ENCODE results near the gene SMPD4. TPM values are rescaled to one million over a fixed set of nuclear protein-coding genes. Genes with fewer than 3 reads are reported as not detected.
"Not testable (repeated sequence)": the region's sequence is repeated elsewhere in the genome, so short reads cannot be mapped to it uniquely, and the experiment has no call there.

The SMPD4 gene
- total RNA-seq, 2 experiments from 2014 or later, result 81.2 to 89.9 TPM

DNA sequence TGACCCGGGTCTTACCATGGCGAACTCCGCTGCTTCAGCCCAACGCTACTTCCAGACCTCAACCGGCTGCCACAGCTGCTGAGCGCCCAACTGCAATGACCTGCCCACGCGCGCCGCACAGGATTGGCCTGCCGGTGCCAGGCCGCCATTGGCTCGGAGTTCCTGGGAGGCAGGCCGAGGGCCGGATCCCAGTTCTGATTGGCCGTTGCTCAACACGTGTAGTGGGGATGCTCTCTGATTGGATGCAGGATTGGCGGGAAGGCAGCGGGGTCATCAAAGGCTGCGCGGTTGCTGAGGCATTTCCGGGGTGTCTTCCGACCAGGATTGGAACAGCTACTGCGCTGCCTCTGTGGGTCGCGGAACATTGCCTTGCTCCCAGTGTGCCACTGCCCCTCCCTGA is 16.9 kb upstream of the SMPD4 start, which contains the start of gene TUBA3E:
TUBA3E (minus strand) TSS at position 97 of the 400 bp plus-strand sequence; CDS start at position 18, 79 bp downstream.
- H3K4me1 ChIP-seq (ENCODE audit: insufficient read depth, low read length), result no peaks in the 10 kb centered on the region
- H3K27me3 ChIP-seq (ENCODE audit: control insufficient read depth in 1 of 2, insufficient read depth in 2 of 2, low read length in 2 of 2), result no peaks in the 10 kb centered on the region
- H3K4me3 ChIP-seq (ENCODE audit: low read length), result no peak within 1 kb of the TSS
- H3K27ac Mint-ChIP-seq, result no peak within 1 kb of the TSS
- H3K27me3 Mint-ChIP-seq, result no peaks in the 10 kb centered on the region
- DNase-seq (no peak), ATAC-seq (ENCODE audit: poor library complexity) (no peak)
- H3K36me3 ChIP-seq (ENCODE audit: insufficient read depth, low read length), result no peaks in the 10 kb centered on the region
- CTCF ChIA-PET, result no interaction called here
- H3K9me3 Mint-ChIP-seq, result no peaks in the 10 kb centered on the region
- H3K4me1 Mint-ChIP-seq (ENCODE audit: low read depth), result no peaks in the 10 kb centered on the region
- TF ChIP-seq, protein P1, sequence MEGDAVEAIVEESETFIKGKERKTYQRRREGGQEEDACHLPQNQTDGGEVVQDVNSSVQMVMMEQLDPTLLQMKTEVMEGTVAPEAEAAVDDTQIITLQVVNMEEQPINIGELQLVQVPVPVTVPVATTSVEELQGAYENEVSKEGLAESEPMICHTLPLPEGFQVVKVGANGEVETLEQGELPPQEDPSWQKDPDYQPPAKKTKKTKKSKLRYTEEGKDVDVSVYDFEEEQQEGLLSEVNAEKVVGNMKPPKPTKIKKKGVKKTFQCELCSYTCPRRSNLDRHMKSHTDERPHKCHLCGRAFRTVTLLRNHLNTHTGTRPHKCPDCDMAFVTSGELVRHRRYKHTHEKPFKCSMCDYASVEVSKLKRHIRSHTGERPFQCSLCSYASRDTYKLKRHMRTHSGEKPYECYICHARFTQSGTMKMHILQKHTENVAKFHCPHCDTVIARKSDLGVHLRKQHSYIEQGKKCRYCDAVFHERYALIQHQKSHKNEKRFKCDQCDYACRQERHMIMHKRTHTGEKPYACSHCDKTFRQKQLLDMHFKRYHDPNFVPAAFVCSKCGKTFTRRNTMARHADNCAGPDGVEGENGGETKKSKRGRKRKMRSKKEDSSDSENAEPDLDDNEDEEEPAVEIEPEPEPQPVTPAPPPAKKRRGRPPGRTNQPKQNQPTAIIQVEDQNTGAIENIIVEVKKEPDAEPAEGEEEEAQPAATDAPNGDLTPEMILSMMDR (IDR thresholded peaks at IDR 0.05), result no peak
- POLR2A ChIA-PET, result no interaction called here
- no peaks in the 10 kb centered on the region for H3K36me3 Mint-ChIP-seq (ENCODE audit: low read depth)
- H3K4me3 Mint-ChIP-seq, result no peak within 1 kb of the TSS
- no peaks in the 10 kb centered on the region for H3K9me3 ChIP-seq (ENCODE audit: control insufficient read depth in 1 of 2, insufficient read depth in 1 of 2, low read length in 2 of 2)
- intact Hi-C loops (cut with DNase I, micrococcal nuclease), result no loop called here
- H3K27ac ChIP-seq (ENCODE audit: low read depth in 1 of 2, low read length in 2 of 2), result no peak within 1 kb of the TSS

- DNase-seq; H3K4me3 ChIP-seq (ENCODE audit: low read length); H3K36me3 ChIP-seq (ENCODE audit: insufficient read depth, low read length); H3K4me1 ChIP-seq (ENCODE audit: insufficient read depth, low read length); CTCF ChIA-PET; H3K9me3 ChIP-seq (ENCODE audit: control insufficient read depth in 1 of 2, insufficient read depth in 1 of 2, low read length in 2 of 2); H3K36me3 Mint-ChIP-seq (ENCODE audit: low read depth); H3K9me3 Mint-ChIP-seq; ATAC-seq (ENCODE audit: poor library complexity); POLR2A ChIA-PET; H3K4me1 Mint-ChIP-seq (ENCODE audit: low read depth); H3K27me3 ChIP-seq (ENCODE audit: control insufficient read depth in 1 of 2, insufficient read depth in 2 of 2, low read length in 2 of 2); intact Hi-C loops (cut with DNase I, micrococcal nuclease); H3K27ac Mint-ChIP-seq; H3K27me3 Mint-ChIP-seq; H3K4me3 Mint-ChIP-seq; H3K27ac ChIP-seq (ENCODE audit: low read depth in 1 of 2, low read length in 2 of 2): not testable (repeated sequence)
Observed at GRCh38 chr2:130196052-130196451, 14.7 kb upstream of the SMPD4 start.

GRCh38 chr2:130195089-130195635 is 13.8 kb upstream of the SMPD4 start:
- POLR2A ChIA-PET; H3K36me3 ChIP-seq (ENCODE audit: insufficient read depth, low read length); H3K27me3 Mint-ChIP-seq; H3K27ac ChIP-seq (ENCODE audit: low read depth in 1 of 2, low read length in 2 of 2); H3K27me3 ChIP-seq (ENCODE audit: control insufficient read depth in 1 of 2, insufficient read depth in 2 of 2, low read length in 2 of 2); H3K9me3 Mint-ChIP-seq; H3K27ac Mint-ChIP-seq; ATAC-seq (ENCODE audit: poor library complexity); H3K4me1 Mint-ChIP-seq (ENCODE audit: low read depth); H3K4me3 ChIP-seq (ENCODE audit: low read length); CTCF ChIA-PET; intact Hi-C loops (cut with DNase I, micrococcal nuclease); H3K36me3 Mint-ChIP-seq (ENCODE audit: low read depth); DNase-seq; H3K4me1 ChIP-seq (ENCODE audit: insufficient read depth, low read length); H3K9me3 ChIP-seq (ENCODE audit: control insufficient read depth in 1 of 2, insufficient read depth in 1 of 2, low read length in 2 of 2); H3K4me3 Mint-ChIP-seq: not testable (repeated sequence)

- H3K9me3 Mint-ChIP-seq; H3K4me3 ChIP-seq (ENCODE audit: low read length); POLR2A ChIA-PET; H3K27ac Mint-ChIP-seq; H3K4me1 ChIP-seq (ENCODE audit: insufficient read depth, low read length); H3K4me1 Mint-ChIP-seq (ENCODE audit: low read depth); intact Hi-C loops (cut with DNase I, micrococcal nuclease); H3K9me3 ChIP-seq (ENCODE audit: control insufficient read depth in 1 of 2, insufficient read depth in 1 of 2, low read length in 2 of 2); H3K27me3 Mint-ChIP-seq; H3K27me3 ChIP-seq (ENCODE audit: control insufficient read depth in 1 of 2, insufficient read depth in 2 of 2, low read length in 2 of 2); H3K36me3 Mint-ChIP-seq (ENCODE audit: low read depth); H3K4me3 Mint-ChIP-seq; H3K36me3 ChIP-seq (ENCODE audit: insufficient read depth, low read length); DNase-seq; CTCF ChIA-PET; H3K27ac ChIP-seq (ENCODE audit: low read depth in 1 of 2, low read length in 2 of 2); ATAC-seq (ENCODE audit: poor library complexity): not testable (repeated sequence)
Observed at GRCh38 chr2:130193824-130194223, 12.4 kb upstream of the SMPD4 start.

GRCh38 chr2:130192451-130192850 is 11.0 kb upstream of the SMPD4 start:
- H3K27ac Mint-ChIP-seq; H3K4me3 Mint-ChIP-seq; H3K36me3 Mint-ChIP-seq (ENCODE audit: low read depth); H3K9me3 ChIP-seq (ENCODE audit: control insufficient read depth in 1 of 2, insufficient read depth in 1 of 2, low read length in 2 of 2); H3K27me3 ChIP-seq (ENCODE audit: control insufficient read depth in 1 of 2, insufficient read depth in 2 of 2, low read length in 2 of 2); H3K4me1 ChIP-seq (ENCODE audit: insufficient read depth, low read length); DNase-seq; H3K36me3 ChIP-seq (ENCODE audit: insufficient read depth, low read length); H3K9me3 Mint-ChIP-seq; H3K27me3 Mint-ChIP-seq; H3K27ac ChIP-seq (ENCODE audit: low read depth in 1 of 2, low read length in 2 of 2); ATAC-seq (ENCODE audit: poor library complexity); H3K4me1 Mint-ChIP-seq (ENCODE audit: low read depth); POLR2A ChIA-PET; intact Hi-C loops (cut with DNase I, micrococcal nuclease); H3K4me3 ChIP-seq (ENCODE audit: low read length): not testable (repeated sequence)
- CTCF ChIA-PET, result interaction anchor here (0.7 kb wide), 1 partner anchor 14 kb away, joined by 3 read pairs; no protein-coding TSS in a partner anchor

- H3K4me3 ChIP-seq (ENCODE audit: low read length); H3K36me3 ChIP-seq (ENCODE audit: insufficient read depth, low read length); H3K27me3 Mint-ChIP-seq; ATAC-seq (ENCODE audit: poor library complexity); DNase-seq; H3K9me3 Mint-ChIP-seq; H3K4me1 Mint-ChIP-seq (ENCODE audit: low read depth); H3K27me3 ChIP-seq (ENCODE audit: control insufficient read depth in 1 of 2, insufficient read depth in 2 of 2, low read length in 2 of 2); H3K4me1 ChIP-seq (ENCODE audit: insufficient read depth, low read length); H3K27ac ChIP-seq (ENCODE audit: low read depth in 1 of 2, low read length in 2 of 2); H3K36me3 Mint-ChIP-seq (ENCODE audit: low read depth); H3K4me3 Mint-ChIP-seq; POLR2A ChIA-PET; H3K27ac Mint-ChIP-seq; H3K9me3 ChIP-seq (ENCODE audit: control insufficient read depth in 1 of 2, insufficient read depth in 1 of 2, low read length in 2 of 2); intact Hi-C loops (cut with DNase I, micrococcal nuclease): not testable (repeated sequence)
- CTCF ChIA-PET, result interaction anchor here (1.0 kb wide), 1 partner anchor 10 kb away, joined by 3 read pairs; the partner anchor contains the start of gene SMPD4
Observed at GRCh38 chr2:130191319-130191718, 9.9 kb upstream of the SMPD4 start.
